Activated naive CD4-positive, alpha-beta T cell treated with anti-CD3 and anti-CD28 coated beads, Interleukin-2, amount 10 ng/mL, durations not matched to agents 7 days and 5 days (primary cell): ENCODE measurements around the gene PCK2.
A peak's percentile ranks its signal among the peaks of the same experiment; 100 is the strongest.

ENCODE experiments used
- CTCF ChIA-PET: fragments of 350-600 bp; sonication (Branson Sonifier 250); formaldehyde crosslinking; loops from one replicate; lab custom pipeline; 2021; ENCODE audit warnings: antibody characterized with exemption; lab: Charles Lee
- DNase-seq: peaks from one replicate; pipeline ENCODE4 v3.0.0-alpha.2; 2020
- H3K27ac Mint-ChIP-seq: one replicate; pipeline ENCODE4 v1.8.0; 2021; ENCODE audit warnings: mild to moderate bottlenecking, moderate library complexity, mixed read lengths
- H3K27me3 Mint-ChIP-seq: one replicate; pipeline ENCODE4 v1.8.0; 2021; ENCODE audit warnings: mild to moderate bottlenecking, mixed read lengths
- H3K36me3 Mint-ChIP-seq: one replicate; pipeline ENCODE4 v1.8.0; 2021; ENCODE audit warnings: mixed read lengths
- H3K4me1 Mint-ChIP-seq: one replicate; pipeline ENCODE4 v1.8.0; 2021; ENCODE audit warnings: mixed read lengths
- H3K4me3 Mint-ChIP-seq: one replicate; pipeline ENCODE4 v1.8.0; 2021; ENCODE audit warnings: mild to moderate bottlenecking, moderate library complexity, mixed read lengths
- H3K9me3 Mint-ChIP-seq: one replicate; pipeline ENCODE4 v1.8.0; 2021; ENCODE audit warnings: mixed read lengths

Gene PCK2

DNA sequence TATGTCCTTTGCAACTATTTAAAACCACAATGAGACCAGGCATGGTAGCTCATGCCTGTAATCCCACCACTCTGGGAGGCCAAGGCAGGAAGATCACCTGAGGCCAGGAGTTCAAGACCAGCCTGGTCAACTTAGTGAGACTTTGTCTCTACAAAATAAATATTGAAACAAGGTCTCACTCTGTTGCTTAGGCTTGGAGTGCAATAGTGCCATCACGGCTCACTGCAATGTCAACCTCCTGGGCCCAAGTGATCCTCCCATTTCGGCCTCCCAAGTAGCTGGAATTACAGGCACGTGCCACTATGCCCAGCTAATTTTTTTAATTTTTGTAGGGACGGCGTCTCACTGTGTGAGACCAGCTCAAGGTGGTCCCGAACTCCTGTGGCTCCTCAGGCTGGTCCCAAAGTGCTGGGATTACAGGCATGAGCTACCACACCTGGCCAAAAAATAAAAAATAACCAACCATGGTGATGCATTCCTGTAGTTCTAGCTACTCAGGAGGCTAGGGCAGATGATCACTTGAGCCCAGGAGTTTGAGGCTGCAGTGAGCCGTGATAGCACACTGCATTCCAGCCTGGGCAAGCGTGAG lies 35.4 kb downstream of the PCK2 start:
- Mint-ChIP-seq H3K27ac (no peak overlapping the region), H3K4me3 (no peak overlapping the region), H3K9me3 (no peaks in the 10 kb centered on the region), H3K36me3 (peaks cover 7% of the 10 kb centered on the region), H3K4me1 (peaks cover 27% of the 10 kb centered on the region), H3K27me3 (no peaks in the 10 kb centered on the region)
- no peak for DNase-seq
- CTCF ChIA-PET = interaction anchor here (0.9 kb wide), 1 partner anchor 21 kb away, joined by 3 read pairs; no protein-coding TSS in a partner anchor

GRCh38 chr14:24130380-24130716 lies 36.2 kb downstream of the PCK2 start, which contains the start of gene FITM1:
TSS of gene FITM1 (plus strand) at chr14:24130659. CDS start at chr14:24131564, 905 bp downstream.
- no peak within 1 kb of the TSS for H3K4me3 Mint-ChIP-seq
- H3K9me3 Mint-ChIP-seq = no peaks in the 10 kb centered on the region
- no peaks in the 10 kb centered on the region for H3K27me3 Mint-ChIP-seq
- peaks cover 4% of the 10 kb centered on the region for H3K36me3 Mint-ChIP-seq
- peak within 1 kb of the TSS; percentile 39 for H3K27ac Mint-ChIP-seq
- CTCF ChIA-PET = no interaction called here
- peaks cover 32% of the 10 kb centered on the region for H3K4me1 Mint-ChIP-seq
- DNase-seq = no peak

DNA sequence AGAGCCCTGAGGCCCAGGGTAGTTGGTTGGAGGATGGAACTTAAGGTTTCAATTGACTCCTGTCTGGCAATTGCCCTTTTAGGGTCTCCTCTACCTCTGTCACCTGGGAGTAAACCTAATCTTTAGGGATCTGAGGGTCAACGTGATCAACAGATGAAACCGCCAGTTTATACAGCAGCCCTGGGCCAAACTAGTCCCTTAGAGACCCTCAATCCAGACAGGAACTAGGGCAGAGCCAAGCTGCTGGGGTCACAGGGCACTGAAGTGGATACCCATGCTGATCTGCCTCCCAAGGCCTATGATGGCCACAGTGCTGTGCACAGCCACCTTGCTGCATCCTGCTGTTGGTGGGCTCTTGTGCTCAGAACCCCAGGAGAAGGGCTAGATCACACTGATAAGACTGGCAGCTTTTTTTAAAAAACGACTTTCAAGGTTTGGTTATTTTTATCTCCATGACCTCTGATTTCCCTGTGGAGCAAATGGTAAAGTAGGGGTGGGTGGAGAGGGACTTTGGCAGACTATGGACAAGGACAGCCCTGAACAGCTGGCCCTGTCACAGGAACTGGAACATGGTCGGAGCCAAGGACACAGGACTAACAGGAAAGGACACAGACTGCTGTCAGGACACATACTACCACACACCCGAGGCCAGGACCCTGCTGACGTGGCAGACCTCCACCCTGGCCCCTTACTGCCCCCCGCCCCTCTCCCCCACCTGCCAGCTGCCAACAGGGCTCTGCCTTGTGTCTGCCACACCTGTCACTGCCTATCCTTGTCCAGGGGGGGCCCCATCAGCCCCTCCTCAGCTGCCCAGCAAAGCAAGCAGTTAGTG lies 36.8 kb downstream of the PCK2 start:
- Mint-ChIP-seq H3K4me3 (no peak overlapping the region), H3K9me3 (no peaks in the 10 kb centered on the region), H3K4me1 (peaks cover 35% of the 10 kb centered on the region), H3K27ac (peak overlapping the region; percentile 39), H3K27me3 (no peaks in the 10 kb centered on the region), H3K36me3 (peaks cover 4% of the 10 kb centered on the region)
- CTCF ChIA-PET = interaction anchor here (1.0 kb wide), 1 partner anchor 22 kb away, joined by 4 read pairs; no protein-coding TSS in a partner anchor
- no peak for DNase-seq

DNA sequence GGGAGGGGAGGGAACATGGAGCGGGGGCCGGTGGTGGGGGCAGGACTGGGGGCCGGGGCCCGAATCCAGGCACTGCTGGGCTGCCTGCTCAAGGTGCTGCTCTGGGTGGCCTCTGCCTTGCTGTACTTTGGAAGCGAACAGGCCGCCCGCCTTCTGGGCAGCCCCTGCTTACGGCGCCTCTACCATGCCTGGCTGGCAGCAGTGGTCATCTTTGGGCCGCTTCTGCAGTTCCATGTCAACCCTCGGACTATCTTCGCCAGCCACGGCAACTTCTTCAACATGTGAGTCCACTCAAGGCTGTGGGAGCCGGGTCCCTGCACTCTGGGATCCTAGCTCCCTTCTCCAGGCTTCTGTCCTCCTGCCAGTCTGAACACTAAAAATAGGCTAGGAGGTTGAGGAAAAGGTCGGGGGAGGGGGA lies 37.4 kb downstream of the PCK2 start:
- no peak overlapping the region for H3K4me3 Mint-ChIP-seq
- CTCF ChIA-PET = interaction anchor here (1.0 to 1.2 kb wide), 2 partner anchors 15 to 23 kb away, joined by 3 to 4 read pairs; no protein-coding TSS in a partner anchor
- peaks cover 37% of the 10 kb centered on the region for H3K4me1 Mint-ChIP-seq
- H3K9me3 Mint-ChIP-seq = no peaks in the 10 kb centered on the region
- no peak for DNase-seq
- no peaks in the 10 kb centered on the region for H3K27me3 Mint-ChIP-seq
- H3K36me3 Mint-ChIP-seq = peaks cover 5% of the 10 kb centered on the region
- H3K27ac Mint-ChIP-seq = no peak overlapping the region

GRCh38 chr14:24132061-24132685 lies 38.1 kb downstream of the PCK2 start:
- CTCF ChIA-PET = interaction anchor here (1.0 to 1.3 kb wide), 3 partner anchors 16 to 74 kb away, joined by 3 to 4 read pairs (median 3); no protein-coding TSS in a partner anchor
- H3K4me3 Mint-ChIP-seq = peak overlapping the region; percentile 2
- no peaks in the 10 kb centered on the region for H3K27me3 Mint-ChIP-seq
- H3K9me3 Mint-ChIP-seq = no peaks in the 10 kb centered on the region
- peaks cover 43% of the 10 kb centered on the region for H3K4me1 Mint-ChIP-seq
- peak overlapping the region; percentile 78 for H3K27ac Mint-ChIP-seq
- peaks cover 11% of the 10 kb centered on the region for H3K36me3 Mint-ChIP-seq
- peak; percentile 42 for DNase-seq

DNA sequence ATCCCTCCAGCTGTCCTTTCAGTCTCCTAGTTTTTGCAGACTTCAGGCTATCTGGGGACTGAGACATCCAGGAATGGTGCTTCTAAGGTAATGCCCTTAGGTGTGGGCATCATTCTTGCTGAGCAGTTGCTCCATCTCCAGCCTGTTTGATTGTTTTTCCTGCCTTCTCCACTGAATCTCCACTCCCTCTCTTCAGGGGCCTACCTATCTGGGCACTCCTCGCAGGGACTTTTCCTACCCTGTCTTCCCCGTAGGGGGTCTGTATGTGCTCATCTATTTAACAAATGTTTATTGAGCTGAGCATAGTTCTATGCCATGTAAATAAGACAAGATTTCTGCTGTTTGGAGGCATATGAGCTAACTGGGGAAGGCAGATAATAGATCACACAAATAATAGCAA lies 38.9 kb downstream of the PCK2 start:
- CTCF ChIA-PET = interaction anchor here (1.0 to 1.3 kb wide), 3 partner anchors 17 to 75 kb away, joined by 3 to 4 read pairs (median 3); no protein-coding TSS in a partner anchor
- no peaks in the 10 kb centered on the region for H3K27me3 Mint-ChIP-seq
- no peak for DNase-seq
- H3K27ac Mint-ChIP-seq = peak overlapping the region; percentile 78
- H3K36me3 Mint-ChIP-seq = peaks cover 17% of the 10 kb centered on the region
- no peak overlapping the region for H3K4me3 Mint-ChIP-seq
- no peaks in the 10 kb centered on the region for H3K9me3 Mint-ChIP-seq
- H3K4me1 Mint-ChIP-seq = peaks cover 51% of the 10 kb centered on the region

- no peak overlapping the region for H3K27ac Mint-ChIP-seq
- no peak for DNase-seq
- H3K9me3 Mint-ChIP-seq = no peaks in the 10 kb centered on the region
- H3K4me1 Mint-ChIP-seq = peaks cover 56% of the 10 kb centered on the region
- peaks cover 25% of the 10 kb centered on the region for H3K36me3 Mint-ChIP-seq
- no peak overlapping the region for H3K4me3 Mint-ChIP-seq
- no peaks in the 10 kb centered on the region for H3K27me3 Mint-ChIP-seq
- CTCF ChIA-PET = interaction anchor here (0.6 to 4.0 kb wide), 6 partner anchors 9 to 76 kb away, joined by 3 to 16 read pairs (median 5); partner anchors contain the start of genes PSME2 and RNF31
These were observed 39.6 kb downstream of the PCK2 start for GRCh38 chr14:24133735-24134134.

- H3K9me3 Mint-ChIP-seq = no peaks in the 10 kb centered on the region
- peaks cover 67% of the 10 kb centered on the region for H3K4me1 Mint-ChIP-seq
- CTCF ChIA-PET = interaction anchor here (0.8 to 4.0 kb wide), 6 partner anchors 11 to 59 kb away, joined by 3 to 16 read pairs (median 6); partner anchors contain the start of genes DCAF11, IRF9, NRL and PSME2
- no peaks in the 10 kb centered on the region for H3K27me3 Mint-ChIP-seq
- peak overlapping the region; percentile 93 for H3K4me3 Mint-ChIP-seq
- DNase-seq = no peak
- H3K36me3 Mint-ChIP-seq = peaks cover 37% of the 10 kb centered on the region
- H3K27ac Mint-ChIP-seq = peak overlapping the region; percentile 81
These were observed 41.4 kb downstream of the PCK2 start for GRCh38 chr14:24135584-24135833.

DNA sequence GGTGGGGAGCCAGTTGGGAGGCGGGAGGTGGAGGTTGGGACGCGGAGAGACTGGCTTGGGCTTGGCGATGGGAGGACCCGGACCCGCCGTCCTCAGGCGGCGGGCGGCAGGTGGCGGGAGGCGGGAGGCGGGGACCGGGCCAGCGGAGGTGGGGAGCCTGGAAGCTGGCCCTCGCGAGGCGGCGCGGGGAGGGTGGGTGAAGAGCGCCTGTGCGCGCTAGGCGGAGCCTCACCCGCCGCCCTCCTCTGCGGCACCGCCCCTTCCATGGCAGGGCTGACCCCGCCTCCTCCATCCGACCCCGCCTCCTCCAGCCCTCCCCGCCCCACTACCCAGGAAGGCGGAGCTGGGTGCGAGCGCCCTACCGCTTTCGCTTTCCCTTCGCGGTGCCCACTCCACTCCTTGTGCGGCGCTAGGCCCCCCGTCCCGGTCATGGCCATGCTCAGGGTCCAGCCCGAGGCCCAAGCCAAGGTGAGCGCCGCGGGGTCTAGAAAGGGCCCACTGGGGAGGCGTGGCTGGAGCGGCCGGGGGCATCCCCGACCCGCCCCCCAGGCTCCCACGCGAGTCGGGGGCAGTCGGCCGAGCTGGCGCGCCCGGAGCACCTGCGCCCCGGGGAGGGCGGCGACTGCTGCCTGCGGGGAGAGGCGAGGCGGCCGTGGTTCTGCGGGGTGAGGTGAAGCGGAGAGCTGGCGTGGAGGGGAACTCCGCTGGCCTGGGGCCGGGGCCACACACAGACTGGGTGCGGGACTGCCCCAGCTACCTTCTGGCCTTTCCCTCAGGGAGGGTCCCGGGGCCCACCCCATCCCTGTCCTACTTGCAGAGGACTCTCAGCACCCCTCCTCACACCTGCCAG lies 41.9 kb downstream of the PCK2 start, which contains the start of gene PSME1:
PSME1 (plus strand) TSS at position 361 of the 850 bp plus-strand sequence; CDS start at position 430, 69 bp downstream.
- Mint-ChIP-seq H3K27ac (peak within 1 kb of the TSS; percentile 93), H3K36me3 (peaks cover 37% of the 10 kb centered on the region), H3K4me1 (peaks cover 66% of the 10 kb centered on the region), H3K9me3 (no peaks in the 10 kb centered on the region), H3K4me3 (peak within 1 kb of the TSS; percentile 93), H3K27me3 (no peaks in the 10 kb centered on the region)
- CTCF ChIA-PET = interaction anchor here (0.8 to 4.0 kb wide), 8 partner anchors 10 to 78 kb away, joined by 3 to 16 read pairs (median 5); partner anchors contain the start of genes DCAF11, IRF9, NRL and PSME2
- peak; percentile 96 for DNase-seq

DNA sequence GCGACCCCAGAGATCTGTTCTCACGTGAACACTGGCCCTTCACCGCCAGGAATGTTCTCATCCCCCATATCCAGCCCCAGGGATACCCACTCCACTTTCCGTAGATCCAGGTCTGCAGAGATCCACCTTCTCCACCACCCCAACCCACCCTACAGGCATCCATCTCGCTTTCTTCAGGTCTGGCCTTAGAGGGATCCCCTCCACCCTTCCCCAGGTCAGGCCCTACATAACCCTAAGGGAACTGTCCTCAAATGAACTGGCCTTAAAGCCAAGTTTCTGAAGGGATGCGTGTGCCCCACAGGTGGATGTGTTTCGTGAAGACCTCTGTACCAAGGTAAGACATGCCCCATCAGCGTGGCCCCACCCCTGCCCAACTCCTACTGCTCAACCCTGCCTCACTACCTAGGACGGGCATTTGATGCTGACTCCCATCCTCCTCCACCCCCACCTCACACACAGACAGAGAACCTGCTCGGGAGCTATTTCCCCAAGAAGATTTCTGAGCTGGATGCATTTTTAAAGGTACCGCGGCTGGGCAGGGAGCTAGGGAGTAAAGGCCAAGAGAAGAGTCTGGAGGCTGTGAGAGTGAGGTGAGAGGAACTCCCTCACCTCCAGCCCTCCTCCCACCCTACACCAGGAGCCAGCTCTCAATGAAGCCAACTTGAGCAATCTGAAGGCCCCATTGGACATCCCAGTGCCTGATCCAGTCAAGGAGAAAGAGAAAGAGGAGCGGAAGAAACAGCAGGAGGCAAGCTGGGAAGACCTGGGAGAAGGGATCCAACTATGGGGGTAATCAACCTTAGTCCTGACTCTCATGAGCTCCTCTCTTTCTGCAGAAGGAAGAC lies 42.8 kb downstream of the PCK2 start:
- CTCF ChIA-PET = interaction anchor here (0.9 to 4.0 kb wide), 8 partner anchors 9 to 79 kb away, joined by 3 to 16 read pairs (median 4); partner anchors contain the start of genes DCAF11, IRF9, NRL and PSME2
- peak; percentile 39 for DNase-seq
- H3K4me1 Mint-ChIP-seq = peaks cover 62% of the 10 kb centered on the region
- H3K36me3 Mint-ChIP-seq = peaks cover 37% of the 10 kb centered on the region
- peak overlapping the region; percentile 93 for H3K4me3 Mint-ChIP-seq
- H3K27me3 Mint-ChIP-seq = no peaks in the 10 kb centered on the region
- H3K9me3 Mint-ChIP-seq = no peaks in the 10 kb centered on the region
- H3K27ac Mint-ChIP-seq = peak overlapping the region; percentile 93

- H3K4me1 Mint-ChIP-seq = peaks cover 58% of the 10 kb centered on the region
- DNase-seq = no peak
- peaks cover 39% of the 10 kb centered on the region for H3K36me3 Mint-ChIP-seq
- peak overlapping the region; percentile 93 for H3K27ac Mint-ChIP-seq
- H3K9me3 Mint-ChIP-seq = no peaks in the 10 kb centered on the region
- H3K4me3 Mint-ChIP-seq = peak overlapping the region; percentile 93
- no peaks in the 10 kb centered on the region for H3K27me3 Mint-ChIP-seq
- CTCF ChIA-PET = interaction anchor here (0.9 to 4.0 kb wide), 4 partner anchors 8 to 80 kb away, joined by 3 to 16 read pairs (median 4); partner anchors contain the start of genes IRF9, PSME2 and RNF31
These were observed 43.7 kb downstream of the PCK2 start for GRCh38 chr14:24137529-24138395.
